GM18870 (cell line): Measurements from ENCODE around the gene ANKRD6.
A peak's percentile ranks its signal among the peaks of the same experiment; 100 is the strongest.

Experiments used
- ATAC-seq: cut with Tn5 transposase; IDR thresholded peaks from one replicate; pipeline ENCODE4 v1.9.1; 2021; ENCODE audit warnings: moderate library complexity; ENCODE audit not compliant: unreplicated experiment

ANKRD6 gene

DNA sequence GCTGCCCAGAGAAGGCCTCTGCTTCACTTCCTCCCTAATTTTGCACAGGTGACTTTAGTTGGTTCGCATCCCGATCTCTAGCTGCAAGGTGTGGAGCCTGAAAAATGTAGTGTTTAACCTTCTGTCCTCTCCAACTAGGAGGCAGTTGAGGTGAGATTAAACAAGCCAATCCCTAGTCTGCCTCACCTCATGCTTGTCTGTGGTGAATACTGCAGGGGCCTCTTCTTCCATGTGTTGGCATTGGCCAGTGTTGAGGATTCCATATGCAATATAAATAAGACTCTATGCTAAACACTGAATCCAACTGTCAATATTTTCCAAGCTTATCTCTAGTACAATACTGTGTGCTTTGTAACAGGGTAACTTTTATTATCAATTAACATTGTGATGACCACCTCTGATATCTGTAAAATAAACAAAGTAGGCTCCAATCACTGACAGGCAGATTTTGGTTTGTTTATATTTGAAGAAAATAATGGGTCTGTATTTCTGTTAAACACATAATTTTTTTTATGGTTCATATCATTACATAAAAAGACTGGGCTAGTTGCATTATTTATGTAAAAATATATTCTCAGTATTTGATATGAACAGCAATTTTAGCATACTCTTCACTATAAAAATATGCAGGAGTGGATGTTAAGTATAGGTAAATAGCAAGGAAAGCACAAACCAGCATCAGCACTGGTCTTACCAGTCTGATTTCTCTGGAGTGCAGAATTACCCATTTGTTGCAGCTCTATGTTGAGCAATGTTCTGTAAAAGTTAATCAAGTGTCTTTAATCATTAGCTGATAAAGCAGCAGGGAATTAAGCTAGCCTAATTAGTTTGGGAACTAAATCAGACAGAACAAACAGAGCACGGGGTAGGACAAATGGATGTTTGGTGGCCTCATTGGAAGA, 74.0 kb downstream of the ANKRD6 start:
- no peak for ATAC-seq

- ATAC-seq: no peak
Observed at GRCh38 chr6:89508755-89509563, 76.0 kb downstream of the ANKRD6 start.

GRCh38 chr6:89509777-89510281, 76.9 kb downstream of the ANKRD6 start:
- ATAC-seq: no peak

DNA sequence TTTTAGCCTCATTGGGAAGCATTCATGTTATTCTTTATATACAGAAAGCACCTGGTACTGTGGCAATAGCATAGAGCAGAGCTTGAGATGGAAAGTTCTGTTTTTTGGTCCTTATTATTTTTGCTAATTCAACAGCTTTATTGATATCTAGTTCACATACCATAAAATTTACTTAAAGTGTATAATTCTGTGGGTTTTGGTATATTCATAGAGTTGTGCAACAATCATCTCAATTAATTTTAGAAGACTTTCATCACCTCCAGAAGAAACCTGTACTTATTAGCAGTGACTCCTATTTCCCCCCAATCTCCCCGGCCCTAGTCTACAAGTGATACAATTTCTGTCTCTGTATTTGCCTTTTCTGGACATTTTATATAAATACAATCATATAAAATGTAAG, 77.4 kb downstream of the ANKRD6 start:
- ATAC-seq: no peak

- no peak for ATAC-seq
Observed at GRCh38 chr6:89518352-89519055, 85.6 kb downstream of the ANKRD6 start.

DNA sequence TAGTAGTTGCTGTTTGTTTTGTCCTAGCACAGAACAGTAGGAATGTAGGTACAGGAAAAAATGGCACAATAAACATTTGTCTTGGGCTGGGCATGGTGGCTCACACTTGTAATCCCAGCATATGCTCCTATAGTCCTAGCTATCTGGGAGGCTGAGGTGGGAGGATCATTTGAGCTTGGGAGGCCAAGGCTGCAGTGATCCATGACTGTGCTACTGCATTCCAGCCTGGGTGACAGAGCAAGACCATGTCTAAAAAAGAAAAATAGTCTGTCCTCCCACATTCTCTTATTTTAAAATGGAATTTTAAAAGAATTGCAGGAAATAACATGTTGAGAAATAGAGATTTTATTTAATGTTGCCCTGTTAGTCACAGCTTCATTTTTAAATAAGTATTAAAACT, 87.8 kb downstream of the ANKRD6 start:
- no peak for ATAC-seq

DNA sequence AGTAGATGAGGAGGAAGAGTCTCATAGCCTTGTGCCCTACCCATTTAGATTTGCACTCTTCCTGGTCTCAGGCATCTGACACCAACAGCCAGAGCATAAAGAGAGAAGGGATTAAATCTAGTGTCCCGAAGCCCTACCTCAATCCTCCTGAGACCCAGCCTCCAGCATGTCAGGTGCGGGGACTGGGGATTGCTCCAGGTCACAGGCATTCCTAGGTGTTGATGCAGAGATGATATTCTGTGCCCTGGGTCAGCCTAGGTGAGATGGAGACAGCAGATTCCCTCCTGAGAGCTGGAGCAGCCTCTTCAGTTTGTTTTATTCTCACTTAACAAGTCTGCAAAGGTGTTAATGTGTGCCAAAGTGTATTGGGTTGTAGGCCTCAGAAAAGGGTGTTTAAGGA, 89.8 kb downstream of the ANKRD6 start:
- ATAC-seq: no peak

DNA sequence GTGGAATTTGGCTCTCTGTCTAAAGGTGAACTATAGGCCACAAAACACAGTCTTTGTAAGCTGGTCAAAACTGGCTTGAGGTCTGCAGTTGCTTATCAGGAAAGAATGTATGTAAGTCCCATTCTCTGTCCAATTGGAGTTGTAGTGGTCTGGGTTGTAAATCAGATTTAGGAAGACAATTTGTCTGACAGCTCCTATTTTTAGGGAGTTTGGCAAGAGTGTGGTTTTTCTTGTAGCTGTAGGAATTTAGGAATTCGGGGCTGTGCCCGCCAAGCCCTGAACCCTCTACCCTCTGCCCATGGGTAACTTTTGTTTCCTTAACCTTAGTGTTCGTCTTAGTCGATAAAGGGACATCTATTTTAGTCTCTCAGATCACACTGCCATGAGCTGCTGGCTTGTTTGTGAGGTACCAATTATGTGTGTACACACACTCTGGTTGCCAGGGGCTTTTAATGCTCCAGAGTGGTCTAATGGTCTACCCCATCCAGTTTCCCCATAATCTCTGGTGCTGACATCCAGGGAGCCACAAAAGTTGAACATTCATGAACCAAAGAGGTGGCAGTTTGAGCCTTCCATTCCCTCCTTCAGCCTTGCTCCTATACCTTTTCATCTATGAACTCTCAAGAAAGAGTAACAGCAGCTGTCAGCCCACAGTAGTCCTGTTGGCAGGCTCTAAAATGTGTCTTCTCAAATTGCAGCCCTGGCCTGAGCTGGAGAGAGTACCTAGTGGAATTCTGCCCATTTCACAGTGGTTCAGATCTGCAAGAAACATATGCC, 93.0 kb downstream of the ANKRD6 start:
- no peak for ATAC-seq

GRCh38 chr6:89526563-89526869, 93.6 kb downstream of the ANKRD6 start:
- no peak for ATAC-seq

DNA sequence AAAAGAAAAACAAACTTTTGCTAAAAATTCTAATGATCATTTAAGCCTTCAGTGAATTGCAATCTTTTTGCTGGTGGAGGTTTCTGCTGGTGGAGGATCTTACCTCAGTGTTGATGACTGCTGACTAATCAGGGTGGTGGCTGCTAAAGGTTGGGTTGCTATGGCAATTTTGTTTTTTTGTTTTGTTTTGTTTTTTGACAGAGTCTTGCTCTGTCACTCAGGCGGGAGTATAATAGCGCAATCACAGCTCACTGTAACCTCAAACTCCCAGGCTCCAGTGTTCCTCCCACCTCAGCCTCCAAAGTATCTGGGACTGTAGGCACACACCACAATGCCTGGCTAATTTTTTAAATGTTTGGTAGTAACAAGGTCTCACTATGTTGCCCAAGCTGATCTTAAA, 94.7 kb downstream of the ANKRD6 start:
- no peak for ATAC-seq

GRCh38 chr6:89528866-89529265, 95.9 kb downstream of the ANKRD6 start:
- no peak for ATAC-seq

GRCh38 chr6:89530982-89531381, 98.0 kb downstream of the ANKRD6 start:
- ATAC-seq: no peak

DNA sequence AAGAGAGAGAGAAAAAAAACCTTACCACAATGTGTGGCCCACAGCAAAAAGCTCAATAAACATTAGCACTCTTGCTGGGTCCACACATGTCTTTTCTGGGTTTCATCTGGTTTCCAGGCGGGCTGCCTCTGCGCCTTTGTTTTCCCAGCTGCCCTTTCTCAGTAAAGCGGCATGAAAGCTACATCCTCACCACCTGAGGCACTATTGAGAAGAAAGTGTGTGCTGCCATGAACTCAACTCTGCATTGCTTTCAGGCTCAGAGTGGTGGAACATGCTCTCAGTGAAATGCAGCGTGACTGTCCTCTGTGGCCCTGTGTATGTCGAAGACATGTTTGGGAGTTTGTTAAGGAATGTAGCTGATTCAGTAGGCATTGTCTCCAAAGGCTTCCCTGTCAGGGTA, 103.3 kb downstream of the ANKRD6 start:
- ATAC-seq: no peak

- ATAC-seq: no peak
Observed at GRCh38 chr6:89539779-89540178, 106.8 kb downstream of the ANKRD6 start.

DNA sequence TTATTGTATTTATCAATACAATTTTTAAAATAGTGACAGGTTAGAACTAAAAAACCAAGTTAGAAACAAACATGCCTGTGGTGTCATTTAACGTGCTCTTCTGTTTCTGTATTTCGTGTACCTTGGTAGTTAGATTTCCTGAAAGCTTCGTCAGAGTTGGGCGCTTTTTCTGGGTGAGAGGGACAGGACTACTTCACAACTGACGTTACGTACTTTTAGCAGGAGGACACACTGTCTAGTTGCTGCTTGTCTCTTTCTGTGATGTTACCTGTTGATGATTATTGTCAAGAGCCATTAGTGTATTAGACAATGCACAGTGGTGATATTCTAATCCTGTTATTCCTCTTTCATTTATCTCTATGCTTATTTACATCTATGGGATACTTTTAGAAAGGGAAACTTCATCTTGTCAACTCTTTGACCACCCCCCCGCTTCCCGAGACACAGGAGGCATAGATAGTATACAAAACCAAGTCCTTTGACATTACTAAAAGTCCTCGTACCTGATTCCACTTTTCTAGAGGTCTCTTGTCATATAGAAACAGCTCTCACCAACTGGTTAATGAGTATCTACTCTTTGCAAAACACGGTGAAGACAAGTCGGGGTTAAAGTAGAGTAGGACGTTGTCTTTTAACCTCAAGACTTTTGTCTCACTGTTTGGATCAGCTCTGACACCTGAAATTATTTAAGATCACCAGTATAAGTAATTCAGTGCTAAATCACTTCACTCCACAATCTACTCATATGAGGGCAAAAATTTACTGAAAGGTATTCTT, 109.3 kb downstream of the ANKRD6 start:
- peak; percentile 50 for ATAC-seq

DNA sequence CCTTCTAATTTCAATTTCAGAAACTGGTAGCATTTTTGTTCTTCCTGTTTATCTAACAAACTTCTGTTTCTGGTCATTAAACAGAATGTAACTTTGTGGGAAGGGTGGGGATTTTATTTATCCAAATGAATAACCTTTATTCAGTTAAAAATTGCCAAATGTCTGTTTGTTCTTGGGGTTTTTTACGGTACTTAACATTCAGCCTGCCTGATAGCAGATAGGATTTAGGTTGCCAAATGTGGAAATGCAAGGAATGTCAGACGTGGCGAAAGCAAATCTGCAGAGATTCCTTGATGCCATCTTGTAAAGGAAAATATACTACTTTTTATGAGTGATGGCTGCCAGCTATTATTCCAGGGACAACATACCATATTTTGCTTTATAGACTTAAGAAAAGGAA, 109.9 kb downstream of the ANKRD6 start:
- no peak for ATAC-seq

- ATAC-seq: no peak
Observed at GRCh38 chr6:89547281-89547680, 114.3 kb downstream of the ANKRD6 start.

GRCh38 chr6:89553431-89553830, 120.5 kb downstream of the ANKRD6 start:
- ATAC-seq: no peak

- no peak for ATAC-seq
Observed at GRCh38 chr6:89554106-89554505, 121.2 kb downstream of the ANKRD6 start.

DNA sequence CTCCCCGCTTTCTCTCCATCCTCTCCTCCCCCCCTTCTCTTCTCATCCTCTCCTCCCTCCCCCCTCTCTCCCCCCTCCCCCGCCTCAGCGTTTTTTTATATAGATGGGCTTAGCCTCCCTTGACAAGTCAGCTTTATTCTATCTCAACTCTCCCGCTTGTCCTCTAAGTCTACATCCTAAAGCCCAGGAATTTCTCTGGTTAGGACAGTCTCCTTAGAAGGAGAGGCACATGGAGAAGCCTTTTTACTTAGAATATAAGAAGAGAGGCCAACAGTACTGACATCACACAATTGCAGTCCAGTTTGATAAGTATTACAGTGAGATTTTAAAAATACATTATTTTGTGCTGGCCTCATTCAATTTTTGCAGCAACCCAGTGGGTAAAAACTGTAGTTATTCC, 122.1 kb downstream of the ANKRD6 start:
- ATAC-seq: no peak
